Measurements from ENCODE around the gene RAB39A.

DNA sequence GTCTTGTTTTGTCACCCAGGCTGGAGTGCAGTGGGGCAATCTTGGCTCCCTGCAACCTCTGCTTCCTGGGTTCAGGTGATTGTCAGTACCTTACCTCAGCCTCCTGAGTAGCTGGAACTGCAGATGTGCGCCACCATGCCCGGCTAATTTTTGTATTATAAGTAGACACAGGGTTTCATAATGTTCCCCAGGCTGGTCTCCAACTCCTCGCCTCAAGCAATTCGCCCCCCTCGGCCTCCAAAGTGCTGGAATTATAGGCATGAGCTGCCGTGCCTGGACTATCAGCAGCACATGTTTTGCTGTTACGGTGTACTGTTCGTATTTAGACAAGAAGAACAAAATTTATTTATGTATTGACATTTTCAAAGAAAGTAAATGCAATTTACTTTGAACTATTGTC, 34.8 kb downstream of the RAB39A start:
- TF ChIP-seq, protein P1, sequence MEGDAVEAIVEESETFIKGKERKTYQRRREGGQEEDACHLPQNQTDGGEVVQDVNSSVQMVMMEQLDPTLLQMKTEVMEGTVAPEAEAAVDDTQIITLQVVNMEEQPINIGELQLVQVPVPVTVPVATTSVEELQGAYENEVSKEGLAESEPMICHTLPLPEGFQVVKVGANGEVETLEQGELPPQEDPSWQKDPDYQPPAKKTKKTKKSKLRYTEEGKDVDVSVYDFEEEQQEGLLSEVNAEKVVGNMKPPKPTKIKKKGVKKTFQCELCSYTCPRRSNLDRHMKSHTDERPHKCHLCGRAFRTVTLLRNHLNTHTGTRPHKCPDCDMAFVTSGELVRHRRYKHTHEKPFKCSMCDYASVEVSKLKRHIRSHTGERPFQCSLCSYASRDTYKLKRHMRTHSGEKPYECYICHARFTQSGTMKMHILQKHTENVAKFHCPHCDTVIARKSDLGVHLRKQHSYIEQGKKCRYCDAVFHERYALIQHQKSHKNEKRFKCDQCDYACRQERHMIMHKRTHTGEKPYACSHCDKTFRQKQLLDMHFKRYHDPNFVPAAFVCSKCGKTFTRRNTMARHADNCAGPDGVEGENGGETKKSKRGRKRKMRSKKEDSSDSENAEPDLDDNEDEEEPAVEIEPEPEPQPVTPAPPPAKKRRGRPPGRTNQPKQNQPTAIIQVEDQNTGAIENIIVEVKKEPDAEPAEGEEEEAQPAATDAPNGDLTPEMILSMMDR (IDR thresholded peaks at IDR 0.05), result no peak
- no peak for TF ChIP-seq POLR2A (IDR thresholded peaks at IDR 0.05)

All from heart left ventricle (tissue), 13 donors.